Measurements from ENCODE around the gene RBBP5.

Gene RBBP5

GRCh38 chr1:205052690-205053089 is 69.1 kb downstream of the RBBP5 start:
- H3K4me3 ChIP-seq (replicated peaks; ENCODE audit: insufficient read depth, low read length): no peak overlapping the region
- no peak overlapping the region for H3K27ac ChIP-seq (replicated peaks)
- H3K27me3 ChIP-seq (ENCODE audit: insufficient read depth, poor library complexity, severe bottlenecking): no peaks in the 10 kb centered on the region
- no peak for DNase-seq (ENCODE audit: low read depth in 1 of 2, low spot score in 1 of 2)
- no peak for TF ChIP-seq SPI1 (IDR thresholded peaks at IDR 0.05; ENCODE audit: borderline replicate concordance, low read depth)

- DNase-seq (ENCODE audit: low read depth in 1 of 2, low spot score in 1 of 2): no peak
- peaks cover 13% of the 10 kb centered on the region for H3K27me3 ChIP-seq (ENCODE audit: insufficient read depth, poor library complexity, severe bottlenecking)
- no peak overlapping the region for H3K27ac ChIP-seq (replicated peaks)
- TF ChIP-seq GABPA (IDR thresholded peaks at IDR 0.05; ENCODE audit: low read depth): no peak
- TF ChIP-seq REST (IDR thresholded peaks at IDR 0.05; ENCODE audit: insufficient replicate concordance, low read depth): no peak
- no peak for TF ChIP-seq POLR2AphosphoS5 (IDR thresholded peaks at IDR 0.05; ENCODE audit: low read depth)
- H3K4me3 ChIP-seq (replicated peaks; ENCODE audit: insufficient read depth, low read length): no peak overlapping the region
Measured at GRCh38 chr1:205049479-205049878, 72.3 kb downstream of the RBBP5 start.

- TF ChIP-seq CTCF (IDR thresholded peaks at IDR 0.05; ENCODE audit: insufficient read depth, low read length): no peak
- no peak for TF ChIP-seq SPI1 (IDR thresholded peaks at IDR 0.05; ENCODE audit: borderline replicate concordance, low read depth)
- TF ChIP-seq GABPA (IDR thresholded peaks at IDR 0.05; ENCODE audit: low read depth): no peak
- no peak for TF ChIP-seq REST (IDR thresholded peaks at IDR 0.05; ENCODE audit: insufficient replicate concordance, low read depth)
- TF ChIP-seq POLR2AphosphoS5 (IDR thresholded peaks at IDR 0.05; ENCODE audit: low read depth): no peak
- Histone ChIP-seq H3K4me3 (replicated peaks; ENCODE audit: insufficient read depth, low read length) (no peak overlapping the region), H3K27ac (replicated peaks) (no peak overlapping the region), H3K27me3 (ENCODE audit: insufficient read depth, poor library complexity, severe bottlenecking) (peaks cover 24% of the 10 kb centered on the region)
- DNase-seq (ENCODE audit: low read depth in 1 of 2, low spot score in 1 of 2): no peak
Measured at GRCh38 chr1:205048382-205048781, 73.4 kb downstream of the RBBP5 start.

GRCh38 chr1:205047764-205048231 is 74.0 kb downstream of the RBBP5 start:
- DNase-seq (ENCODE audit: low read depth in 1 of 2, low spot score in 1 of 2): no peak
- Histone ChIP-seq H3K27ac (replicated peaks) (no peak overlapping the region), H3K4me3 (replicated peaks; ENCODE audit: insufficient read depth, low read length) (no peak overlapping the region), H3K27me3 (ENCODE audit: insufficient read depth, poor library complexity, severe bottlenecking) (peaks cover 26% of the 10 kb centered on the region)
- TF ChIP-seq REST (IDR thresholded peaks at IDR 0.05; ENCODE audit: insufficient replicate concordance, low read depth): no peak
- no peak for TF ChIP-seq SPI1 (IDR thresholded peaks at IDR 0.05; ENCODE audit: borderline replicate concordance, low read depth)
- TF ChIP-seq POLR2AphosphoS5 (IDR thresholded peaks at IDR 0.05; ENCODE audit: low read depth): no peak
- TF ChIP-seq GABPA (IDR thresholded peaks at IDR 0.05; ENCODE audit: low read depth): no peak
- TF ChIP-seq CTCF (IDR thresholded peaks at IDR 0.05; ENCODE audit: insufficient read depth, low read length): no peak
